Large intestine (tissue), 3 donors: ENCODE measurements around the gene EDDM13. TPM values are rescaled to one million over a fixed set of nuclear protein-coding genes. Genes with fewer than 3 reads are reported as not detected.
"Not testable (repeated sequence)": the region's sequence is repeated elsewhere in the genome, so short reads cannot be mapped to it uniquely, and the experiment has no call there.

Experiments used
- DNase-seq, 2 donors: peaks; one replicate each; pipeline versions ENCODE4 v3.0.0 to v3.0.0-alpha.2; 2013
- H3K27ac ChIP-seq: one replicate; pipeline ENCODE4 v1.5.1; 2013; ENCODE audit warnings: low read length
- H3K27me3 ChIP-seq: 2 replicates; pipeline ENCODE4 v1.6.1; 2013; ENCODE audit warnings: low read length; ENCODE audit not compliant: control insufficient read depth, insufficient read depth
- H3K36me3 ChIP-seq: 2 replicates; pipeline ENCODE4 v1.6.1; 2013; ENCODE audit warnings: low read length; ENCODE audit not compliant: control insufficient read depth, insufficient read depth
- H3K4me1 ChIP-seq: one replicate; pipeline ENCODE4 v1.6.1; 2013; ENCODE audit warnings: low read length; ENCODE audit not compliant: control insufficient read depth, insufficient read depth
- H3K4me3 ChIP-seq: one replicate; pipeline ENCODE4 v1.5.1; 2013; ENCODE audit warnings: low read length
- H3K9me3 ChIP-seq: one replicate; pipeline ENCODE4 v1.6.1; 2013; ENCODE audit warnings: mild to moderate bottlenecking, low read depth, low read length, moderate library complexity; ENCODE audit not compliant: control insufficient read depth
- WGBS: methylation state at CpG from one replicate; pipeline ENCODE4 v1.1.5; 2013; ENCODE audit warnings: low lambda C conversion rate; ENCODE audit not compliant: insufficient coverage; 5-methylcytosine and 5-hydroxymethylcytosine counted together
- polyA plus RNA-seq: library from polyadenylated mRNA; unstranded; fragments of 120-200 nt; gene quantifications from one replicate; pipeline ENCODE4 v1.2.1, GENCODE V29; 2013

EDDM13 gene
- polyA plus RNA-seq, 1 donor, result 1.2 TPM

GRCh38 chr19:56294549-56294948, 22.0 kb downstream of the EDDM13 start:
- H3K4me1 ChIP-seq, result no peaks in the 10 kb centered on the region
- WGBS, result no CpG with 5 or more reads among the region's 4 CpGs
- H3K27ac ChIP-seq, result no peak overlapping the region
- DNase-seq, result no peak
- H3K9me3 ChIP-seq, result no peaks in the 10 kb centered on the region
- peaks cover 17% of the 10 kb centered on the region for H3K36me3 ChIP-seq
- no peak overlapping the region for H3K4me3 ChIP-seq
- no peaks in the 10 kb centered on the region for H3K27me3 ChIP-seq

GRCh38 chr19:56295531-56296455, 23.2 kb downstream of the EDDM13 start:
- H3K36me3 ChIP-seq, result peaks cover 17% of the 10 kb centered on the region
- no peaks in the 10 kb centered on the region for H3K9me3 ChIP-seq
- H3K27ac ChIP-seq, result no peak overlapping the region
- no peaks in the 10 kb centered on the region for H3K27me3 ChIP-seq
- 100% methylated on average over 1 of the region's 22 CpGs for WGBS
- DNase-seq, result no peak
- H3K4me3 ChIP-seq, result no peak overlapping the region
- H3K4me1 ChIP-seq, result no peaks in the 10 kb centered on the region

GRCh38 chr19:56297010-56297409, 24.5 kb downstream of the EDDM13 start:
- Histone ChIP-seq H3K36me3 (peaks cover 13% of the 10 kb centered on the region), H3K27ac (no peak overlapping the region), H3K27me3 (no peaks in the 10 kb centered on the region), H3K9me3 (no peaks in the 10 kb centered on the region), H3K4me3 (no peak overlapping the region), H3K4me1 (no peaks in the 10 kb centered on the region)
- DNase-seq, result no peak
- 78% methylated on average over 1 of the region's 3 CpGs for WGBS

GRCh38 chr19:56299688-56300087, 27.1 kb downstream of the EDDM13 start:
- no peaks in the 10 kb centered on the region for H3K27me3 ChIP-seq
- H3K27ac ChIP-seq, result no peak overlapping the region
- WGBS, result no CpG with 5 or more reads among the region's 3 CpGs
- no peak overlapping the region for H3K4me3 ChIP-seq
- no peak for DNase-seq
- H3K4me1 ChIP-seq, result no peaks in the 10 kb centered on the region
- H3K36me3 ChIP-seq, result peaks cover 12% of the 10 kb centered on the region
- H3K9me3 ChIP-seq, result no peaks in the 10 kb centered on the region

GRCh38 chr19:56301155-56301554, 28.6 kb downstream of the EDDM13 start:
- Histone ChIP-seq H3K27ac (no peak overlapping the region), H3K4me3 (no peak overlapping the region), H3K9me3 (no peaks in the 10 kb centered on the region), H3K27me3 (no peaks in the 10 kb centered on the region), H3K36me3 (peaks cover 14% of the 10 kb centered on the region), H3K4me1 (no peaks in the 10 kb centered on the region)
- 82% methylated on average over 2 of the region's 5 CpGs for WGBS
- DNase-seq, result peak; percentile 5 to 17

- Histone ChIP-seq H3K27ac (no peak overlapping the region), H3K4me1 (no peaks in the 10 kb centered on the region), H3K36me3 (peaks cover 13% of the 10 kb centered on the region), H3K27me3 (no peaks in the 10 kb centered on the region), H3K9me3 (no peaks in the 10 kb centered on the region), H3K4me3 (no peak overlapping the region)
- WGBS, result 81% methylated on average over 2 of the region's 9 CpGs
- DNase-seq, result no peak
These were observed 29.5 kb downstream of the EDDM13 start for GRCh38 chr19:56301886-56302620.

GRCh38 chr19:56304243-56304642, 31.7 kb downstream of the EDDM13 start:
- H3K4me1 ChIP-seq, result no peaks in the 10 kb centered on the region
- H3K27me3 ChIP-seq, result no peaks in the 10 kb centered on the region
- peaks cover 13% of the 10 kb centered on the region for H3K36me3 ChIP-seq
- no peak overlapping the region for H3K4me3 ChIP-seq
- 100% methylated on average over 1 of the region's 9 CpGs for WGBS
- no peaks in the 10 kb centered on the region for H3K9me3 ChIP-seq
- no peak overlapping the region for H3K27ac ChIP-seq
- no peak for DNase-seq

GRCh38 chr19:56306016-56306415, 33.5 kb downstream of the EDDM13 start:
- Histone ChIP-seq H3K9me3 (no peaks in the 10 kb centered on the region), H3K27me3 (no peaks in the 10 kb centered on the region), H3K4me1 (no peaks in the 10 kb centered on the region), H3K4me3 (no peak overlapping the region), H3K27ac (peak overlapping the region; percentile 60), H3K36me3 (peaks cover 17% of the 10 kb centered on the region)
- DNase-seq, result no peak
- no CpG with 5 or more reads among the region's 11 CpGs for WGBS

- H3K4me1 ChIP-seq, H3K27me3 ChIP-seq, H3K4me3 ChIP-seq, H3K9me3 ChIP-seq, DNase-seq: not testable (repeated sequence)
- WGBS, result no CpG with 5 or more reads among the region's 6 CpGs
- peak overlapping the region; percentile 53 for H3K27ac ChIP-seq
- H3K36me3 ChIP-seq, result peaks cover 17% of the 10 kb centered on the region
These were observed 34.5 kb downstream of the EDDM13 start for GRCh38 chr19:56307062-56307461.

GRCh38 chr19:56308792-56309191, 36.2 kb downstream of the EDDM13 start:
- no peaks in the 10 kb centered on the region for H3K27me3 ChIP-seq
- no peak overlapping the region for H3K4me3 ChIP-seq
- DNase-seq, result no peak
- H3K27ac ChIP-seq, result no peak overlapping the region
- no peaks in the 10 kb centered on the region for H3K4me1 ChIP-seq
- peaks cover 18% of the 10 kb centered on the region for H3K36me3 ChIP-seq
- no CpG with 5 or more reads among the region's 7 CpGs for WGBS
- no peaks in the 10 kb centered on the region for H3K9me3 ChIP-seq
